Thoracic aorta (tissue), 2 donors: Measurements from ENCODE around the gene TBC1D3B. TPM values are rescaled to one million over a fixed set of nuclear protein-coding genes. Genes with fewer than 3 reads are reported as not detected.
"Not testable (repeated sequence)": the region's sequence is repeated elsewhere in the genome, so short reads cannot be mapped to it uniquely, and the experiment has no call there.

Experiments
- ATAC-seq: fragments of 150-250 bp; one replicate; pipeline ENCODE4 v1.8.0; 2017; ENCODE audit warnings: low read depth; ENCODE audit not compliant: insufficient number of reproducible peaks, low FRiP score
- DNase-seq: peaks from one replicate; pipeline ENCODE4 v3.0.0-alpha.2; 2020; ENCODE audit warnings: low spot score
- H3K27ac ChIP-seq, 2 donors: fragments of 200-600 bp; sonication (generic); 1 replicate in 1 of 2; 2 replicates in 1 of 2; pipeline ENCODE4 v1.5.1; 2016; ENCODE audit warnings: mild to moderate bottlenecking in 2 of 2, moderate library complexity in 2 of 2
- H3K27me3 ChIP-seq: fragments of 200-600 bp; sonication (generic); replicated peaks from 2 replicates; pipeline ENCODE4 v1.6.0; 2016; ENCODE audit warnings: mild to moderate bottlenecking; ENCODE audit not compliant: insufficient read depth
- H3K36me3 ChIP-seq: fragments of 200-600 bp; sonication (generic); one replicate; pipeline ENCODE4 v1.5.1; 2016
- H3K4me1 ChIP-seq, 2 donors: fragments of 200-600 bp; sonication (generic); 1 replicate in 1 of 2; 2 replicates in 1 of 2; pipeline versions ENCODE4 v1.5.1 to v1.6.0; 2016; ENCODE audit warnings: low read depth in 2 of 2, mild to moderate bottlenecking in 1 of 2; ENCODE audit not compliant: control insufficient read depth in 1 of 2
- H3K4me3 ChIP-seq: fragments of 200-600 bp; sonication (generic); 2 replicates; pipeline ENCODE4 v1.5.1; 2016; ENCODE audit warnings: mild to moderate bottlenecking
- H3K9me3 ChIP-seq: fragments of 200-600 bp; sonication (generic); 2 replicates; pipeline ENCODE4 v1.5.1; 2016
- total RNA-seq, 2 donors: library from RNA; depleted of rRNA; stranded (reverse); fragments of >200 nt; gene quantifications; one replicate each; pipeline versions ENCODE4 v1.1.0 to v1.2.3, GENCODE V29; 2016
- TF ChIP-seq, protein P1 (sequence below): fragments of 200-600 bp; sonication (generic); IDR thresholded peaks from one replicate; pipeline ENCODE4 v1.5.1; 2019; ENCODE audit warnings: antibody characterized with exemption

TBC1D3B gene
- total RNA-seq, 2 donors from 2014 or later = 4.0 TPM; not detected in 1

DNA sequence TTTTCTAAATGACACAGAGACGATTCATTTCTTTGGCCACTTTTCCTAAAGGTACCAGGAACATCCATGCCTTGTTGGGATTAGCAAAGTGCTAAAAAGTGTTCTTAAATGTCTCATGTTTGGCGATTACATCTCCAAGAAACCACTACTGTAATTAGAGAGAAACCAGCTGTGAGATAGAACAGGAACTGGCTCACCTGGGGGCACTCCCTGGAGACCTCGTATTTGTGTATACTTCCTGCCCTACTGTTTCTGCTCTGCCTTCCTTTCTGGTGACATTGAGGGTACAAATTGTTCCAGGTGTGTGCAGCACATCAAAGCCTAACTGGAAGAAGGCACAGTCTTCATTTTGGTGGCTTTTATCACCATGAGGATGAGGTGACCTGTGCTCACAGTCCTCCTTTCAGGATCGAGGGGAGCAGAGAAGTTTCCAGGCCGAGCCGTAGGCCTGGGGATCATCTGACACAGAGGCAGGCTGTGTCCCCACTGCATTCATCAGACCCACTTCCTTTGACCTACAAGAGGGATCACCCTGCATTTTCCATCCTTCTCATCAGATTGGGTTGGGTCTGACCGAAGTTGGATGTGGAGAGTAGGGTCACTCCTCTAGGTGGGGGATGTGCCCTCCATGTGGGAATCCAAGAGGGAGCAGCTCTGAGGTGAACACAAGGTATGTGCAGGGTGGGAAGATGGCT lies 49.1 kb downstream of the TBC1D3B start:
- no peak overlapping the region for H3K4me3 ChIP-seq
- no peak overlapping the region for H3K27ac ChIP-seq
- H3K4me1 ChIP-seq = no peaks in the 10 kb centered on the region
- no peak for ATAC-seq
- DNase-seq = no peak
- H3K9me3 ChIP-seq = peaks cover 9% of the 10 kb centered on the region
- no peaks in the 10 kb centered on the region for H3K36me3 ChIP-seq
- TF ChIP-seq, protein P1, sequence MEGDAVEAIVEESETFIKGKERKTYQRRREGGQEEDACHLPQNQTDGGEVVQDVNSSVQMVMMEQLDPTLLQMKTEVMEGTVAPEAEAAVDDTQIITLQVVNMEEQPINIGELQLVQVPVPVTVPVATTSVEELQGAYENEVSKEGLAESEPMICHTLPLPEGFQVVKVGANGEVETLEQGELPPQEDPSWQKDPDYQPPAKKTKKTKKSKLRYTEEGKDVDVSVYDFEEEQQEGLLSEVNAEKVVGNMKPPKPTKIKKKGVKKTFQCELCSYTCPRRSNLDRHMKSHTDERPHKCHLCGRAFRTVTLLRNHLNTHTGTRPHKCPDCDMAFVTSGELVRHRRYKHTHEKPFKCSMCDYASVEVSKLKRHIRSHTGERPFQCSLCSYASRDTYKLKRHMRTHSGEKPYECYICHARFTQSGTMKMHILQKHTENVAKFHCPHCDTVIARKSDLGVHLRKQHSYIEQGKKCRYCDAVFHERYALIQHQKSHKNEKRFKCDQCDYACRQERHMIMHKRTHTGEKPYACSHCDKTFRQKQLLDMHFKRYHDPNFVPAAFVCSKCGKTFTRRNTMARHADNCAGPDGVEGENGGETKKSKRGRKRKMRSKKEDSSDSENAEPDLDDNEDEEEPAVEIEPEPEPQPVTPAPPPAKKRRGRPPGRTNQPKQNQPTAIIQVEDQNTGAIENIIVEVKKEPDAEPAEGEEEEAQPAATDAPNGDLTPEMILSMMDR = no peak
- no peaks in the 10 kb centered on the region for H3K27me3 ChIP-seq

DNA sequence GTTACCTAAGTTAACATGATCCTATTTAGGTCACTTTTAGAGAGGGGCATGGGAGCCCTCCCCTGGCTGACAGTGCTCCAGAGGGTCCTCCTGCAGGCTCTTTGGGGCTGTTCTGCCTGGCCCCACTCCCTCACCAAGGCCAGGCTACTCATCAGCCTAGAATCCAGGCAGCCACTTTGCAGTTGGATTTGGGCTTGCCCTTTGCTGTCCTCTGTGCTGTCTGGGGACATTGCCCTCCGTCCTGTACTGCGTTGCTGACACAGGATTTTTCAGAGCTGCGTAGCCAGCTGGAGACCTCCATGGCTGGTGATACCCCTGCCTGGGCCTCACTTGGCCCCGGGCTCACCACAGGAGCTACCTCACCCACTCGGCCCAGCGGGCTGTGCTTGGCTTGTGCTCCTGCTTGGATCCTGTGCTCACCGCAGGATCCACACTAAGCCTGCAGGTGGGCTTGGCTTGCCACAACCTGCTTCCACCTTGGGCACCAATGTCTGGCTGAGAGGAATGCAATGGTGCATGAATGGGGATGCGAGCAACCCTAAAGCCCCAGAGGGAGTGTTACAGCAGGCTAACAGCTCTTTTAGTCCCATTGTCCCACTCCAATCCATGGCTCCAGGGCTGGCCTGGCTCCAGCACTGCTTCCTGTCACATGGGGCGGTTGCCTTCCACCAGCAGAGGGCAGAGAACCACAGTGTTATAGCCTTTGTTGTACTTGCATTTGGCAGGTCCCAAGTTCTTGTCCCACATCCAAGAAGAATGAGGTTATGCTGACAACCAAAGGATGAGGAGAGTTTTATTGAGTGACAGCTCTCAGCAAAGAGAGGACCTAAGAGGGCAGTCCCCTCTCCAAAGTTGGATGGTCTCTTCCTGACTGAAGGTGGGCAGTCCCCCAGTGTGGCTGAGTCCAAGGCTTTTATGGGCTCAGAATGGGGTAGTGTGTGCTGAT lies 51.3 kb downstream of the TBC1D3B start:
- no peak overlapping the region for H3K4me3 ChIP-seq
- TF ChIP-seq, protein P1 = no peak
- no peak for DNase-seq
- no peaks in the 10 kb centered on the region for H3K4me1 ChIP-seq
- ATAC-seq = no peak
- no peaks in the 10 kb centered on the region for H3K27me3 ChIP-seq
- H3K36me3 ChIP-seq = no peaks in the 10 kb centered on the region
- peaks cover 9% of the 10 kb centered on the region for H3K9me3 ChIP-seq
- no peak overlapping the region for H3K27ac ChIP-seq

DNA sequence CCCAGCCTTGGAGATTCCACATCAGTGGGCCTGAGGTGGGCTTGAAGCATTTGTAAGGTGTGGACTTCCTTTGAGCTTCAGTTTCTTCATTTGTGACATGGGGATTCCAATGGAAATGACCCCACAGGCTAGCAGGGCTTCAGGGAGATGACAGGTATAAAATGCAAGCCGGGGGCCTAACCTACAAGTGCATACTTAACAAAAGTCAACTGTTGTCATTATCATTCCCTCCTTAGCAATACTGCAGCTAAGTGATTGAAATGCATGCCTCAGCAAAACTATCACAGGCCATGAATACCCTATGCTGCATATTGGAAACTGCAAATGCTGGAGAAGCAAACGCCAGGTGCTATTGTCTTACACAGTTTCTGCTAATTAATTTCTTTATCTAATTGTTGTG lies 53.0 kb downstream of the TBC1D3B start:
- DNase-seq (no peak), ATAC-seq (no peak)
- TF ChIP-seq, protein P1 = no peak
- Histone ChIP-seq H3K27ac (no peak overlapping the region), H3K4me3 (no peak overlapping the region), H3K4me1 (no peaks in the 10 kb centered on the region), H3K27me3 (no peaks in the 10 kb centered on the region), H3K9me3 (peaks cover 9% of the 10 kb centered on the region), H3K36me3 (no peaks in the 10 kb centered on the region)

DNA sequence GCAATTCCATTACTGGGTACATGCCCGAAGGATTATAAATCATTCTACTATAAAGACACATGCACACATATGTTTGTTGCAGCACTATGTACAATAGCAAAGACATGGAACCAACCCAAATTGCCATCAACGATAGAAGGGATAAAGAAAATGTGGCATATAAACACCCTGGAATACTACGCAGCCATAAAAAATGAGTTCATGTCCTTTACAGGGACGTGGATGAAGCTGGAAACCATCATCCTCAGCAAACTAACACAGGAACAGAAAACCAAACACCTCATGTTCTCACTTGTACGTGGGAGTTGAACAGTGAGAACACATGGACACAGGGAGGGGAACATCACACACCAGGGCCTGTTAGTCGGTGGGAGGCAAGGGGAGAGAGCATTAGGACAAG lies 55.3 kb downstream of the TBC1D3B start:
- H3K4me1 ChIP-seq, H3K9me3 ChIP-seq, H3K36me3 ChIP-seq, H3K4me3 ChIP-seq, DNase-seq, ATAC-seq, H3K27me3 ChIP-seq, H3K27ac ChIP-seq: not testable (repeated sequence)

DNA sequence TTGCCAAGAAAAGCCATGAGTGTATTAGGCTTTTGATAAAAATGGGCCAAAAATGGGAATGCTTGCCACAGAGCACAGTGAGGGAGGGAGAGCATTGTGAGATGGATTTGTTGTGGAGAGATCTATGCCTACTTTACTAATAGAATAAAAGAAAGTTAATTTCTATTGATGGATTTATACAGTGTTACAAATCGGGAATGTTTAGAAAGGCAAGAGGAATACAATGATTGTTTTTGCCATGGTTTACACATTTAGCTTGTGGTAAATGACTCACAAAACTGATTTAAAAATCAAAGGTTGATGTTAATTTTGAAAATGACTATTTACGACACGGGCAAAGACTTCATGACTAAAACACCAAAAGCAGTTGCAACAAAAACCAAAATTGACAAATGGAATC lies 56.2 kb downstream of the TBC1D3B start:
- H3K36me3 ChIP-seq = no peaks in the 10 kb centered on the region
- no peak overlapping the region for H3K27ac ChIP-seq
- H3K27me3 ChIP-seq = no peaks in the 10 kb centered on the region
- H3K9me3 ChIP-seq = peaks cover 4% of the 10 kb centered on the region
- TF ChIP-seq, protein P1 = no peak
- DNase-seq (no peak), ATAC-seq (no peak)
- no peaks in the 10 kb centered on the region for H3K4me1 ChIP-seq
- H3K4me3 ChIP-seq = no peak overlapping the region
